Effector memory CD4-positive, alpha-beta T cell (primary cell): ENCODE results near the gene DNAH14.
"Not testable (repeated sequence)": the region's sequence is repeated elsewhere in the genome, so short reads cannot be mapped to it uniquely, and the experiment has no call there.

Experiments used
- DNase-seq, 3 donors: peaks; one replicate each; pipeline ENCODE4 v3.0.0-alpha.2; 2020
- H3K27ac ChIP-seq: 2 replicates; pipeline ENCODE4 v1.7.0; 2013; ENCODE audit warnings: mild to moderate bottlenecking, low read length, moderate library complexity; ENCODE audit not compliant: insufficient read depth, poor library complexity, severe bottlenecking
- H3K27me3 ChIP-seq: replicated peaks from 2 replicates; pipeline ENCODE4 v1.7.0; 2013; ENCODE audit warnings: mild to moderate bottlenecking, low read length; ENCODE audit not compliant: insufficient read depth, control insufficient read depth, poor library complexity, severe bottlenecking
- H3K36me3 ChIP-seq: 2 replicates; pipeline ENCODE4 v1.7.0; 2013; ENCODE audit warnings: mild to moderate bottlenecking, low read length, moderate library complexity; ENCODE audit not compliant: control insufficient read depth, insufficient read depth
- H3K4me1 ChIP-seq: 2 replicates; pipeline ENCODE4 v1.7.0; 2013; ENCODE audit warnings: low read length, mild to moderate bottlenecking; ENCODE audit not compliant: control insufficient read depth, insufficient read depth, poor library complexity, severe bottlenecking
- H3K4me3 ChIP-seq: 2 replicates; pipeline ENCODE4 v1.7.0; 2013; ENCODE audit warnings: low read length, low read depth, mild to moderate bottlenecking; ENCODE audit not compliant: insufficient read depth, poor library complexity, severe bottlenecking
- H3K9me3 ChIP-seq: 2 replicates; pipeline ENCODE4 v1.7.0; 2013; ENCODE audit warnings: mild to moderate bottlenecking, low read length, moderate library complexity; ENCODE audit not compliant: control insufficient read depth

The DNAH14 gene

GRCh38 chr1:225156254-225156653 lies 226.8 kb downstream of the DNAH14 start:
- Histone ChIP-seq H3K4me1 (no peaks in the 10 kb centered on the region), H3K36me3 (no peaks in the 10 kb centered on the region), H3K27ac (no peak overlapping the region), H3K9me3 (no peaks in the 10 kb centered on the region), H3K27me3 (no peaks in the 10 kb centered on the region), H3K4me3 (no peak overlapping the region)
- DNase-seq = no peak

GRCh38 chr1:225158291-225158690 lies 228.8 kb downstream of the DNAH14 start:
- Histone ChIP-seq H3K4me3 (no peak overlapping the region), H3K27ac (no peak overlapping the region), H3K27me3 (no peaks in the 10 kb centered on the region), H3K9me3 (no peaks in the 10 kb centered on the region), H3K4me1 (no peaks in the 10 kb centered on the region), H3K36me3 (no peaks in the 10 kb centered on the region)
- no peak for DNase-seq

- no peaks in the 10 kb centered on the region for H3K27me3 ChIP-seq
- H3K27ac ChIP-seq = no peak overlapping the region
- no peaks in the 10 kb centered on the region for H3K4me1 ChIP-seq
- no peaks in the 10 kb centered on the region for H3K36me3 ChIP-seq
- no peaks in the 10 kb centered on the region for H3K9me3 ChIP-seq
- DNase-seq = no peak
- H3K4me3 ChIP-seq = no peak overlapping the region
Measured at GRCh38 chr1:225159793-225160192, 230.3 kb downstream of the DNAH14 start.

GRCh38 chr1:225177409-225177808 lies 247.9 kb downstream of the DNAH14 start:
- not testable (repeated sequence) for H3K4me1 ChIP-seq, H3K9me3 ChIP-seq, H3K4me3 ChIP-seq, DNase-seq, H3K27ac ChIP-seq, H3K27me3 ChIP-seq, H3K36me3 ChIP-seq

- Histone ChIP-seq H3K27me3 (no peaks in the 10 kb centered on the region), H3K4me1 (no peaks in the 10 kb centered on the region), H3K27ac (no peak overlapping the region), H3K36me3 (no peaks in the 10 kb centered on the region), H3K4me3 (no peak overlapping the region), H3K9me3 (no peaks in the 10 kb centered on the region)
- DNase-seq = no peak
Measured at GRCh38 chr1:225179686-225180085, 250.2 kb downstream of the DNAH14 start.

- Histone ChIP-seq H3K4me1 (no peaks in the 10 kb centered on the region), H3K9me3 (no peaks in the 10 kb centered on the region), H3K36me3 (no peaks in the 10 kb centered on the region), H3K4me3 (no peak overlapping the region), H3K27me3 (no peaks in the 10 kb centered on the region), H3K27ac (no peak overlapping the region)
- no peak for DNase-seq
Measured at GRCh38 chr1:225182716-225183115, 253.2 kb downstream of the DNAH14 start.

- H3K36me3 ChIP-seq = no peaks in the 10 kb centered on the region
- H3K4me3 ChIP-seq = no peak overlapping the region
- DNase-seq = no peak
- H3K27me3 ChIP-seq = no peaks in the 10 kb centered on the region
- no peaks in the 10 kb centered on the region for H3K4me1 ChIP-seq
- H3K9me3 ChIP-seq = peaks cover 5% of the 10 kb centered on the region
- no peak overlapping the region for H3K27ac ChIP-seq
Measured at GRCh38 chr1:225191199-225191753, 261.8 kb downstream of the DNAH14 start.

GRCh38 chr1:225201447-225201846 lies 272.0 kb downstream of the DNAH14 start:
- no peaks in the 10 kb centered on the region for H3K4me1 ChIP-seq
- H3K4me3 ChIP-seq = no peak overlapping the region
- H3K27ac ChIP-seq = no peak overlapping the region
- H3K9me3 ChIP-seq = no peaks in the 10 kb centered on the region
- H3K36me3 ChIP-seq = no peaks in the 10 kb centered on the region
- no peaks in the 10 kb centered on the region for H3K27me3 ChIP-seq
- no peak for DNase-seq

GRCh38 chr1:225207791-225208190 lies 278.3 kb downstream of the DNAH14 start:
- Histone ChIP-seq H3K27me3 (peaks cover 3% of the 10 kb centered on the region), H3K36me3 (no peaks in the 10 kb centered on the region), H3K4me1 (no peaks in the 10 kb centered on the region), H3K27ac (no peak overlapping the region), H3K9me3 (no peaks in the 10 kb centered on the region), H3K4me3 (no peak overlapping the region)
- no peak for DNase-seq

GRCh38 chr1:225209153-225209552 lies 279.7 kb downstream of the DNAH14 start:
- Histone ChIP-seq H3K9me3 (no peaks in the 10 kb centered on the region), H3K27me3 (peaks cover 3% of the 10 kb centered on the region), H3K36me3 (no peaks in the 10 kb centered on the region), H3K4me3 (no peak overlapping the region), H3K4me1 (no peaks in the 10 kb centered on the region), H3K27ac (no peak overlapping the region)
- no peak for DNase-seq

GRCh38 chr1:225210180-225210579 lies 280.7 kb downstream of the DNAH14 start:
- not testable (repeated sequence) for H3K4me3 ChIP-seq

More at GRCh38 chr1:225210180-225210579, 280.7 kb downstream of the DNAH14 start:
- not testable (repeated sequence) for H3K27ac ChIP-seq, H3K27me3 ChIP-seq, H3K4me1 ChIP-seq, H3K9me3 ChIP-seq, H3K36me3 ChIP-seq, DNase-seq
